Caco-2 (cell line): ENCODE data around the gene DPH2. TPM values are rescaled to one million over a fixed set of nuclear protein-coding genes. Genes with fewer than 3 reads are reported as not detected.

Experiments
- BruUV-seq: library from RNA; stranded (reverse); fragments of 400-500 nt; replicated peaks from 2 replicates; lab custom pipeline; 2021; lab: Mats Ljungman, UMichigan
- CTCF ChIA-PET: fragments of 300-600 bp; sonication (Branson Sonifier 250); formaldehyde crosslinking; loops from one replicate; lab custom pipeline; 2022; ENCODE audit warnings: antibody characterized with exemption; lab: Charles Lee
- POLR2A ChIA-PET: fragments of 300-600 bp; sonication (Branson Sonifier 250); formaldehyde crosslinking; loops from one replicate; lab custom pipeline; 2022; ENCODE audit warnings: antibody characterized with exemption; lab: Charles Lee
- DNase-seq, 2 experiments: peaks; one replicate each; pipeline versions ENCODE4 v3.0.0 to v3.0.0-alpha.2; 2020 to 2022
- H3K27me3 ChIP-seq: replicated peaks from 2 replicates; pipeline ENCODE4 v1.6.0; 2011; ENCODE audit warnings: low read length; ENCODE audit not compliant: control insufficient read depth, insufficient read depth
- H3K36me3 ChIP-seq: 2 replicates; pipeline ENCODE4 v1.5.1; 2011; ENCODE audit warnings: low read length; ENCODE audit not compliant: control insufficient read depth, insufficient read depth
- H3K4me1 ChIP-seq: fragments of 250-450 bp; sonication (Bioruptor Pico); 2 replicates; pipeline ENCODE4 v1.5.1; 2020; ENCODE audit warnings: mild to moderate bottlenecking
- H3K4me3 ChIP-seq: 2 replicates; pipeline ENCODE4 v1.5.1; 2011; ENCODE audit warnings: low read depth, mild to moderate bottlenecking, control low read depth, low read length
- H3K9me3 ChIP-seq: fragments of 250-450 bp; sonication (Bioruptor Pico); 2 replicates; pipeline ENCODE4 v1.5.1; 2020; ENCODE audit warnings: mild to moderate bottlenecking, moderate library complexity
- H3K27ac Mint-ChIP-seq: one replicate; pipeline ENCODE4 v1.8.0; 2022; ENCODE audit warnings: mixed read lengths; ENCODE audit not compliant: unreplicated experiment
- H3K27me3 Mint-ChIP-seq: one replicate; pipeline ENCODE4 v1.8.0; 2022; ENCODE audit warnings: mixed read lengths; ENCODE audit not compliant: insufficient read depth, unreplicated experiment
- H3K36me3 Mint-ChIP-seq: one replicate; pipeline ENCODE4 v1.8.0; 2022; ENCODE audit warnings: mild to moderate bottlenecking, mixed read lengths; ENCODE audit not compliant: insufficient read depth, unreplicated experiment
- H3K4me1 Mint-ChIP-seq: one replicate; pipeline ENCODE4 v1.8.0; 2022; ENCODE audit warnings: low read depth, mixed read lengths; ENCODE audit not compliant: unreplicated experiment
- H3K4me3 Mint-ChIP-seq: one replicate; pipeline ENCODE4 v1.8.0; 2022; ENCODE audit warnings: mild to moderate bottlenecking, moderate library complexity, mixed read lengths; ENCODE audit not compliant: unreplicated experiment
- H3K9me3 Mint-ChIP-seq: one replicate; pipeline ENCODE4 v1.8.0; 2022; ENCODE audit warnings: mixed read lengths; ENCODE audit not compliant: unreplicated experiment
- CTCF ChIP-seq, 2 experiments: fragments of 200-600 bp in 1 of 2; IDR thresholded peaks; 1 replicate in 1 of 2; 2 replicates in 1 of 2; pipeline versions ENCODE4 v1.5.1 to v1.8.0; 2011 to 2022; ENCODE audit warnings: antibody characterized with exemption in 1 of 2, control low read depth in 1 of 2, inconsistent platforms in 1 of 2, low read depth in 1 of 2, low read length in 1 of 2, mild to moderate bottlenecking in 1 of 2, moderate library complexity in 1 of 2; ENCODE audit not compliant: insufficient read depth in 1 of 2, severe bottlenecking in 1 of 2, unreplicated experiment in 1 of 2
- intact Hi-C: fragments of 100-400 bp; cut with micrococcal nuclease; formaldehyde crosslinking; loops from one replicate; pipeline ENCODE4 v1.10.0; 2022; ENCODE audit not compliant: unreplicated experiment
- total RNA-seq: library from RNA; stranded (reverse); gene quantifications from 2 replicates; pipeline ENCODE4 v1.2.3, GENCODE V29; 2022

DPH2 gene
- total RNA-seq, 1 experiment from 2014 or later, result 29.0 TPM

GRCh38 chr1:43970502-43970901 is 692 bp downstream of the DPH2 start:
- H3K27ac Mint-ChIP-seq, result peak overlapping the region; percentile 84
- Histone ChIP-seq H3K27me3 (no peaks in the 10 kb centered on the region), H3K4me3 (peak overlapping the region; percentile 61), H3K36me3 (peaks cover 1% of the 10 kb centered on the region; the same call in 1 of the 2 replicates), H3K9me3 (no peaks in the 10 kb centered on the region), H3K4me1 (peaks cover under 1% of the 10 kb centered on the region; the same call in 1 of the 2 replicates)
- no peaks in the 10 kb centered on the region for H3K9me3 Mint-ChIP-seq
- no peak for TF ChIP-seq CTCF (IDR thresholded peaks at IDR 0.05; ENCODE audit: insufficient read depth in 1 of 2, low read depth in 1 of 2, low read length in 1 of 2, severe bottlenecking in 1 of 2, unreplicated experiment in 1 of 2)
- H3K4me3 Mint-ChIP-seq, result peak overlapping the region; percentile 92
- no peaks in the 10 kb centered on the region for H3K27me3 Mint-ChIP-seq
- no TSS peak for BruUV-seq
- no peak for DNase-seq
- ChIA-PET CTCF (interaction anchor here (1.1 to 1.2 kb wide), 2 partner anchors 36 to 77 kb away, joined by 4 to 5 read pairs; no protein-coding TSS in a partner anchor), POLR2A (interaction anchor here (1.4 kb wide), 1 partner anchor 23 kb away, joined by 4 read pairs; no protein-coding TSS in a partner anchor)
- peaks cover 18% of the 10 kb centered on the region for H3K36me3 Mint-ChIP-seq
- intact Hi-C loops, result no loop called here
- no peaks in the 10 kb centered on the region for H3K4me1 Mint-ChIP-seq

GRCh38 chr1:43970911-43971310 is 1.1 kb downstream of the DPH2 start:
- DNase-seq, result no peak
- Histone ChIP-seq H3K4me1 (peaks cover 4% of the 10 kb centered on the region), H3K27me3 (no peaks in the 10 kb centered on the region), H3K36me3 (peaks cover 1% of the 10 kb centered on the region; the same call in 1 of the 2 replicates), H3K9me3 (no peaks in the 10 kb centered on the region), H3K4me3 (peak overlapping the region; percentile 61)
- Mint-ChIP-seq H3K36me3 (peaks cover 18% of the 10 kb centered on the region), H3K27me3 (no peaks in the 10 kb centered on the region), H3K4me3 (peak overlapping the region; percentile 92), H3K4me1 (no peaks in the 10 kb centered on the region), H3K27ac (no peak overlapping the region), H3K9me3 (no peaks in the 10 kb centered on the region)
- POLR2A ChIA-PET, result no interaction called here
- no TSS peak for BruUV-seq
- intact Hi-C loops, result no loop called here
- CTCF ChIA-PET, result interaction anchor here (1.1 to 1.2 kb wide), 2 partner anchors 36 to 77 kb away, joined by 4 to 5 read pairs; no protein-coding TSS in a partner anchor
- no peak for TF ChIP-seq CTCF (IDR thresholded peaks at IDR 0.05; ENCODE audit: insufficient read depth in 1 of 2, low read depth in 1 of 2, low read length in 1 of 2, severe bottlenecking in 1 of 2, unreplicated experiment in 1 of 2)

- Mint-ChIP-seq H3K36me3 (peaks cover 18% of the 10 kb centered on the region), H3K4me3 (peak overlapping the region; percentile 92), H3K9me3 (no peaks in the 10 kb centered on the region), H3K27ac (no peak overlapping the region), H3K4me1 (peaks cover under 1% of the 10 kb centered on the region), H3K27me3 (no peaks in the 10 kb centered on the region)
- CTCF ChIA-PET, result no interaction called here
- no peak for DNase-seq
- Histone ChIP-seq H3K4me3 (no peak overlapping the region), H3K4me1 (peaks cover 5% of the 10 kb centered on the region), H3K9me3 (no peaks in the 10 kb centered on the region), H3K36me3 (peaks cover 1% of the 10 kb centered on the region; the same call in 1 of the 2 replicates), H3K27me3 (no peaks in the 10 kb centered on the region)
- no TSS peak for BruUV-seq
- POLR2A ChIA-PET, result no interaction called here
- intact Hi-C loops, result no loop called here
- TF ChIP-seq CTCF (IDR thresholded peaks at IDR 0.05; ENCODE audit: insufficient read depth in 1 of 2, low read depth in 1 of 2, low read length in 1 of 2, severe bottlenecking in 1 of 2, unreplicated experiment in 1 of 2), result no peak
Measured at GRCh38 chr1:43971336-43971980, 1.6 kb downstream of the DPH2 start.
